ENCODE measurements around the gene PCDHGB4.
A peak's percentile ranks its signal among the peaks of the same experiment; 100 is the strongest.
"Not testable (repeated sequence)": the region's sequence is repeated elsewhere in the genome, so short reads cannot be mapped to it uniquely, and the experiment has no call there.

The PCDHGB4 gene

DNA sequence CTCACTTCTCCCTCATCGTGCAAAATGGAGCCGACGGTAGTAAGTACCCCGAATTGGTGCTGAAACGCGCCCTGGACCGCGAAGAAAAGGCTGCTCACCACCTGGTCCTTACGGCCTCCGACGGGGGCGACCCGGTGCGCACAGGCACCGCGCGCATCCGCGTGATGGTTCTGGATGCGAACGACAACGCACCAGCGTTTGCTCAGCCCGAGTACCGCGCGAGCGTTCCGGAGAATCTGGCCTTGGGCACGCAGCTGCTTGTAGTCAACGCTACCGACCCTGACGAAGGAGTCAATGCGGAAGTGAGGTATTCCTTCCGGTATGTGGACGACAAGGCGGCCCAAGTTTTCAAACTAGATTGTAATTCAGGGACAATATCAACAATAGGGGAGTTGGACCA lies 43.8 kb downstream of the PCDHGB4 start:
- TF ChIP-seq, protein P1, sequence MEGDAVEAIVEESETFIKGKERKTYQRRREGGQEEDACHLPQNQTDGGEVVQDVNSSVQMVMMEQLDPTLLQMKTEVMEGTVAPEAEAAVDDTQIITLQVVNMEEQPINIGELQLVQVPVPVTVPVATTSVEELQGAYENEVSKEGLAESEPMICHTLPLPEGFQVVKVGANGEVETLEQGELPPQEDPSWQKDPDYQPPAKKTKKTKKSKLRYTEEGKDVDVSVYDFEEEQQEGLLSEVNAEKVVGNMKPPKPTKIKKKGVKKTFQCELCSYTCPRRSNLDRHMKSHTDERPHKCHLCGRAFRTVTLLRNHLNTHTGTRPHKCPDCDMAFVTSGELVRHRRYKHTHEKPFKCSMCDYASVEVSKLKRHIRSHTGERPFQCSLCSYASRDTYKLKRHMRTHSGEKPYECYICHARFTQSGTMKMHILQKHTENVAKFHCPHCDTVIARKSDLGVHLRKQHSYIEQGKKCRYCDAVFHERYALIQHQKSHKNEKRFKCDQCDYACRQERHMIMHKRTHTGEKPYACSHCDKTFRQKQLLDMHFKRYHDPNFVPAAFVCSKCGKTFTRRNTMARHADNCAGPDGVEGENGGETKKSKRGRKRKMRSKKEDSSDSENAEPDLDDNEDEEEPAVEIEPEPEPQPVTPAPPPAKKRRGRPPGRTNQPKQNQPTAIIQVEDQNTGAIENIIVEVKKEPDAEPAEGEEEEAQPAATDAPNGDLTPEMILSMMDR (IDR thresholded peaks at IDR 0.05; ENCODE audit: extremely low read depth, insufficient read depth, missing control alignments): no peak
- in situ Hi-C loops (cut with MboI; ENCODE audit: low pct_unique_long_range_greater_than_20kb, low sequenced_read_pairs, unreplicated experiment): no loop called here
- DNase-seq (ENCODE audit: low spot score): peak; percentile 61

DNA sequence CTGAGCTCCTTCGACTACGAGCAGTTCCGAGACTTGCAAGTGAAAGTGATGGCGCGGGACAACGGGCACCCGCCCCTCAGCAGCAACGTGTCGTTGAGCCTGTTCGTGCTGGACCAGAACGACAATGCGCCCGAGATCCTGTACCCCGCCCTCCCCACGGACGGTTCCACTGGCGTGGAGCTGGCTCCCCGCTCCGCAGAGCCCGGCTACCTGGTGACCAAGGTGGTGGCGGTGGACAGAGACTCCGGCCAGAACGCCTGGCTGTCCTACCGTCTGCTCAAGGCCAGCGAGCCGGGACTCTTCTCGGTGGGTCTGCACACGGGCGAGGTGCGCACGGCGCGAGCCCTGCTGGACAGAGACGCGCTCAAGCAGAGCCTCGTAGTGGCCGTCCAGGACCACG lies 44.8 kb downstream of the PCDHGB4 start:
- DNase-seq (ENCODE audit: low spot score); in situ Hi-C loops (cut with MboI; ENCODE audit: low pct_unique_long_range_greater_than_20kb, low sequenced_read_pairs, unreplicated experiment): not testable (repeated sequence)

DNA sequence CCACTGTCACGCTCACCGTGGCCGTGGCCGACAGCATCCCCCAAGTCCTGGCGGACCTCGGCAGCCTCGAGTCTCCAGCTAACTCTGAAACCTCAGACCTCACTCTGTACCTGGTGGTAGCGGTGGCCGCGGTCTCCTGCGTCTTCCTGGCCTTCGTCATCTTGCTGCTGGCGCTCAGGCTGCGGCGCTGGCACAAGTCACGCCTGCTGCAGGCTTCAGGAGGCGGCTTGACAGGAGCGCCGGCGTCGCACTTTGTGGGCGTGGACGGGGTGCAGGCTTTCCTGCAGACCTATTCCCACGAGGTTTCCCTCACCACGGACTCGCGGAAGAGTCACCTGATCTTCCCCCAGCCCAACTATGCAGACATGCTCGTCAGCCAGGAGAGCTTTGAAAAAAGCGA lies 45.2 kb downstream of the PCDHGB4 start:
- DNase-seq (ENCODE audit: low spot score); in situ Hi-C loops (cut with MboI; ENCODE audit: low pct_unique_long_range_greater_than_20kb, low sequenced_read_pairs, unreplicated experiment): not testable (repeated sequence)

DNA sequence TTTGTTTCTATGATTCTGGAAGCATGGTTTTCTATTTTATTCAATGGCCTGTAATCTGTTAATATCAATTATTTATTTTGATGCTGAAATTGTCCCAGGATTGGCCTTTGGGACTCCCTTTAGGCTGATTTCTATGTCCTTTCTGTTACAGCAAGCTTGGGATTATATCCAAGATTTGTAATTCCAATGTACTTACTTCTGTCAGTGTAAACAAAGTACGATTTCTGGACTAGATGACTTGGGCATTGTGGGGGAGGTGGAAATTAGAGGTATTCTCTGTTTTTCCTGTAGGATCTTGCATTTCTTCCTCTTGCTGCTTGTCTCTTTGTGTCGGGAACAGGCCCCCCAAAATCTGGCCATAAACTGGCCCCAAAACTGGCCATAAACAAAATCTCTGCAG lies 46.5 kb downstream of the PCDHGB4 start:
- TF ChIP-seq, protein P1 (IDR thresholded peaks at IDR 0.05; ENCODE audit: extremely low read depth, insufficient read depth, missing control alignments): no peak
- in situ Hi-C loops (cut with MboI; ENCODE audit: low pct_unique_long_range_greater_than_20kb, low sequenced_read_pairs, unreplicated experiment): no loop called here
- DNase-seq (ENCODE audit: low spot score): no peak

DNA sequence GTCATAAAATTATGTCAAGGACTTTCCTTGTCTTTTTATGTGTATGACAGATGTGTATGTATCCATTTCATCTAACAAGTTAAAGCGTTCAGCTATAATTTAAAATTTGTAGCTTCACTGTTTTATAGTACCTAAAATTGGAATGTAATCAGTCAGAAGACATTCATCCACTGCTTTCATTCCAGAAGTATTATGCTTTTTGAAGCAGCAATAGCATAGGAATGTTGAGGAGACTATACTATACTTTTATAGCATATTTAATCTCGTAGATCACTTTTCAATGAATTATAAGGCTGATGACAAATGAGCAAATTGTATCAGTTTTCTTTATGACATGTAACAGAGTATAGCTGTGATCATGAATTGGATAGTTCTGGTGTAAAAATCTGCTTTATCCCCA lies 49.7 kb downstream of the PCDHGB4 start:
- TF ChIP-seq, protein P1 (IDR thresholded peaks at IDR 0.05; ENCODE audit: extremely low read depth, insufficient read depth, missing control alignments): no peak
- no peak for DNase-seq (ENCODE audit: low spot score)
- in situ Hi-C loops (cut with MboI; ENCODE audit: low pct_unique_long_range_greater_than_20kb, low sequenced_read_pairs, unreplicated experiment): no loop called here

DNA sequence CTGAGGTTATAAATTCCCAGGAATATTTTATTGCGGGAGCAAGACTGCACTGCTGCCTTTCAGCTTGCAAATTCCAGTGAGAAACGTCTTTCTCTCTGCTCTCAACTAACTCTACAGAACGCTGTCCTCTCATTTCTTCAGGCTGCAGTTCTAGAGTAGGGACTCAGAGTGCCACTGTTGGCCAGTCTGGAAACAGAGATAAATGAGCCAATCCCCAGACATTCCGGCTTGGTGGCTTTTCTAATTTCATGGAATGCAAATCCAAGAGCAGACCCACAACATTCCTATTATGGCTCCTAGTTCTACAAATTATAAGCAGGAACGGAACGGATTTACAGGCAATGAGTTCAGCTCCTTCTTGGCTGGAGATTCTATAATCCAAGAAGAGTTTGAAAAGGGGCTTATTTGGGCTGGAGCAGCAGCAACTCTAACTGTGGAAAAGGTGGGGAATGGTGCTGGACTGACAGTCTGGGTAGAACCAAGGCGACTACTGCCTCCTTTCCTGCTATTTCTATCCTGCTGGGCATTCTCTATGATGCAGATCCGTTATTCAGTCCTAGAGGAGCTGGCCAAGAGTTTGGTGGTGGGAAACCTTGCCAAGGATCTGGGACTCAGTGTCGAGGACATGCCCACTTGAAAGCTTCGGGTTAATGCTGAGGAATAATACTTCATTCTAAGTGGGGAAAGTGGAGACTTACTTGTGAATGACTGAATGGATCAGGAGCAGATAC lies 52.1 kb downstream of the PCDHGB4 start:
- TF ChIP-seq, protein P1 (IDR thresholded peaks at IDR 0.05; ENCODE audit: extremely low read depth, insufficient read depth, missing control alignments): no peak
- in situ Hi-C loops (cut with MboI; ENCODE audit: low pct_unique_long_range_greater_than_20kb, low sequenced_read_pairs, unreplicated experiment): no loop called here

More for the DNA sequence above, 52.1 kb downstream of the PCDHGB4 start:
- no peak for DNase-seq (ENCODE audit: low spot score)

Measured in GM13977 (cell line).